Right lobe of liver (tissue), 4 donors: ENCODE measurements around the gene TMEM14B.

Experiments used
- POLR2A ChIP-seq: fragments of 450-650 bp; IDR thresholded peaks from one replicate; pipeline ENCODE4 v1.6.1; 2017; ENCODE audit warnings: antibody characterized with exemption, mild to moderate bottlenecking
- TF ChIP-seq, protein P1 (sequence below), 4 donors: fragments of 200-600 bp in 3 of 4; fragments of 450-650 bp in 1 of 4; IDR thresholded peaks; one replicate each; pipeline versions ENCODE4 v1.5.1 to v1.8.0; 2016 to 2022; ENCODE audit warnings: antibody characterized with exemption in 4 of 4, mild to moderate bottlenecking in 2 of 4
- donor health status: DM: no; HTN: no; CAD: no.
- donor health status: DM: no; HTN: no; CAD: no.
- donor health status: DM: no; HTN: yes; CAD: no.

DNA sequence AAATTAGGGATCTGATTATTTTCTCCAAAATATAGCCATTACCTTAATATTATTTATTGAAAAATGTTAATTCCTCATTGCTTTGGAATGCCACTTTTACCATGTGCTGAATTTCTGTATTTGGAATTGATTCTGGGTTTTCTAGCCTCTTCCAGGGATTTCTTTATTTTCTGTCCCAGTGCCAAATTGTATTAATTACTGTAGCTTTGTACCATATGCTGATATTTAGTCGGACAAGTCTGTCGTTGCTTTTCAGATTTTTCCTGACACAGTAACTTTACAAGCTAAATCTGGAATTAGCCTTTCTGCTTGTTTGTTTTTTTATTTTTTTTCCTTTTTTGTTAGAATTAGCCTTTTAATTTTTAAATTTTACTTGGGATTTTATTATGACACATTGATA lies 10.9 kb upstream of the TMEM14B start:
- TF ChIP-seq, protein P1, sequence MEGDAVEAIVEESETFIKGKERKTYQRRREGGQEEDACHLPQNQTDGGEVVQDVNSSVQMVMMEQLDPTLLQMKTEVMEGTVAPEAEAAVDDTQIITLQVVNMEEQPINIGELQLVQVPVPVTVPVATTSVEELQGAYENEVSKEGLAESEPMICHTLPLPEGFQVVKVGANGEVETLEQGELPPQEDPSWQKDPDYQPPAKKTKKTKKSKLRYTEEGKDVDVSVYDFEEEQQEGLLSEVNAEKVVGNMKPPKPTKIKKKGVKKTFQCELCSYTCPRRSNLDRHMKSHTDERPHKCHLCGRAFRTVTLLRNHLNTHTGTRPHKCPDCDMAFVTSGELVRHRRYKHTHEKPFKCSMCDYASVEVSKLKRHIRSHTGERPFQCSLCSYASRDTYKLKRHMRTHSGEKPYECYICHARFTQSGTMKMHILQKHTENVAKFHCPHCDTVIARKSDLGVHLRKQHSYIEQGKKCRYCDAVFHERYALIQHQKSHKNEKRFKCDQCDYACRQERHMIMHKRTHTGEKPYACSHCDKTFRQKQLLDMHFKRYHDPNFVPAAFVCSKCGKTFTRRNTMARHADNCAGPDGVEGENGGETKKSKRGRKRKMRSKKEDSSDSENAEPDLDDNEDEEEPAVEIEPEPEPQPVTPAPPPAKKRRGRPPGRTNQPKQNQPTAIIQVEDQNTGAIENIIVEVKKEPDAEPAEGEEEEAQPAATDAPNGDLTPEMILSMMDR (IDR thresholded peaks at IDR 0.05) = no peak
- TF ChIP-seq POLR2A = no peak
